GM12874 (cell line): ENCODE data around the gene COBLL1.

Experiments
- CTCF ChIP-seq: IDR thresholded peaks from 2 replicates; pipeline ENCODE4 v1.5.1; 2011; ENCODE audit warnings: low read depth, mild to moderate bottlenecking, control low read depth, low read length, moderate library complexity; ENCODE audit not compliant: insufficient read depth

COBLL1 gene

GRCh38 chr2:164867779-164868397, 26.3 kb upstream of the COBLL1 start:
- TF ChIP-seq CTCF = no peak

GRCh38 chr2:164860694-164861042, 19.0 kb upstream of the COBLL1 start:
- no peak for TF ChIP-seq CTCF

- TF ChIP-seq CTCF = no peak
Measured at GRCh38 chr2:164859251-164859818, 17.7 kb upstream of the COBLL1 start.

- no peak for TF ChIP-seq CTCF
Measured at GRCh38 chr2:164852086-164852485, 10.5 kb upstream of the COBLL1 start.

- TF ChIP-seq CTCF = no peak
Measured at GRCh38 chr2:164850235-164850634, 8.6 kb upstream of the COBLL1 start.

- TF ChIP-seq CTCF = no peak
Measured at GRCh38 chr2:164849506-164849905, 7.9 kb upstream of the COBLL1 start.

- TF ChIP-seq CTCF = no peak
Measured at GRCh38 chr2:164847981-164848741, 6.5 kb upstream of the COBLL1 start.
